HepG2 (cell line): ENCODE data around the gene NEK5.

ENCODE experiments used
- EZH2 ChIP-seq: conservative IDR thresholded peaks from 2 replicates; pipeline ENCODE4 v1.6.1; 2012; ENCODE audit warnings: mild to moderate bottlenecking, low read depth, low read length, moderate library complexity
- ZFP36 ChIP-seq: fragments of 150-350 bp; IDR thresholded peaks from 2 replicates; pipeline ENCODE4 v1.6.1; 2018; ENCODE audit warnings: borderline replicate concordance, low read length, low read depth; ENCODE audit not compliant: partially characterized antibody
- ZNF672 ChIP-seq: sonication (generic); formaldehyde crosslinking; IDR thresholded peaks from 2 replicates; pipeline ENCODE4 v1.8.1; 2022; ENCODE audit warnings: missing genetic modification reagents

GRCh38 chr13:52027832-52028231 lies 101.0 kb downstream of the NEK5 start:
- TF ChIP-seq EZH2 (no peak), ZNF672 (CRISPR knock-in tag) (no peak), ZFP36 (no peak)
